PC-3 (cell line): ENCODE results near the gene LYPD5.

Experiments used
- EZH2 ChIP-seq: fragments of 300-600 bp; sonication (generic); IDR thresholded peaks from one replicate; pipeline ENCODE4 v1.6.1; 2017; ENCODE audit warnings: antibody characterized with exemption, mild to moderate bottlenecking, low read length; ENCODE audit not compliant: unreplicated experiment
- EZH2phosphoT487 ChIP-seq: fragments of 300-600 bp; sonication (generic); IDR thresholded peaks from 2 replicates; pipeline ENCODE4 v1.6.1; 2018; ENCODE audit warnings: mild to moderate bottlenecking, antibody characterized with exemption, low read length, borderline replicate concordance
- TF ChIP-seq, protein P1 (sequence below): fragments of 300-600 bp; sonication (generic); conservative IDR thresholded peaks from 2 replicates; pipeline ENCODE4 v1.5.1; 2017; ENCODE audit warnings: antibody characterized with exemption, low read depth, mild to moderate bottlenecking, low read length

DNA sequence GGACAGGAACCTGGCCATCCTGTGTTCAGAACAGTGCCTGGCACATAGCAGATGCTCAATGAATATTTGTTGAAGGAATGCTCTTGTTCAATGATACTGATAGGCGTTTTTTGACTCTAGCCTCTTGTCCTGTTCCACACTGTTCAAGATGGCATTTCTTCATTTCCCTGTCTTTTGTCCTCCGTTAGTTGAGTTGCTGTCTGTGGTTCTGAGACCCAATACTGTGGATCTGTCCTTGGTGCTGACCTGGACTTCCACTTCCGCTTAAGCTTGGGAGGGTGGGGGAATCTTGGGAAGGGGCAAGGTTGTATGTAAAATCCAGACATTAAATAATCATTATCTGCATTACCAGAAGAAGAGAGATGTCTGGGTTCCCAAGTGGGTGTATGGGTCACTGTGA, 13.2 kb downstream of the LYPD5 start:
- TF ChIP-seq, protein P1, sequence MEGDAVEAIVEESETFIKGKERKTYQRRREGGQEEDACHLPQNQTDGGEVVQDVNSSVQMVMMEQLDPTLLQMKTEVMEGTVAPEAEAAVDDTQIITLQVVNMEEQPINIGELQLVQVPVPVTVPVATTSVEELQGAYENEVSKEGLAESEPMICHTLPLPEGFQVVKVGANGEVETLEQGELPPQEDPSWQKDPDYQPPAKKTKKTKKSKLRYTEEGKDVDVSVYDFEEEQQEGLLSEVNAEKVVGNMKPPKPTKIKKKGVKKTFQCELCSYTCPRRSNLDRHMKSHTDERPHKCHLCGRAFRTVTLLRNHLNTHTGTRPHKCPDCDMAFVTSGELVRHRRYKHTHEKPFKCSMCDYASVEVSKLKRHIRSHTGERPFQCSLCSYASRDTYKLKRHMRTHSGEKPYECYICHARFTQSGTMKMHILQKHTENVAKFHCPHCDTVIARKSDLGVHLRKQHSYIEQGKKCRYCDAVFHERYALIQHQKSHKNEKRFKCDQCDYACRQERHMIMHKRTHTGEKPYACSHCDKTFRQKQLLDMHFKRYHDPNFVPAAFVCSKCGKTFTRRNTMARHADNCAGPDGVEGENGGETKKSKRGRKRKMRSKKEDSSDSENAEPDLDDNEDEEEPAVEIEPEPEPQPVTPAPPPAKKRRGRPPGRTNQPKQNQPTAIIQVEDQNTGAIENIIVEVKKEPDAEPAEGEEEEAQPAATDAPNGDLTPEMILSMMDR = no peak
- TF ChIP-seq EZH2phosphoT487 (no peak), EZH2 (no peak)
